Hindlimb muscle (tissue), 1 donor: ENCODE data around the gene PTPRN2. TPM values are rescaled to one million over a fixed set of nuclear protein-coding genes. Genes with fewer than 3 reads are reported as not detected.
A peak's percentile ranks its signal among the peaks of the same experiment; 100 is the strongest.
"Not testable (repeated sequence)": the region's sequence is repeated elsewhere in the genome, so short reads cannot be mapped to it uniquely, and the experiment has no call there.

Experiments
- DNase-seq: peaks from one replicate; pipeline ENCODE4 v3.0.0-alpha.2; 2013
- polyA plus RNA-seq: library from polyadenylated mRNA; unstranded; fragments of 120-200 nt; gene quantifications from one replicate; pipeline ENCODE4 v1.2.1, GENCODE V29; 2013; ENCODE audit not compliant: insufficient read length

PTPRN2 gene
- polyA plus RNA-seq, 1 donor = 2.0 TPM

DNA sequence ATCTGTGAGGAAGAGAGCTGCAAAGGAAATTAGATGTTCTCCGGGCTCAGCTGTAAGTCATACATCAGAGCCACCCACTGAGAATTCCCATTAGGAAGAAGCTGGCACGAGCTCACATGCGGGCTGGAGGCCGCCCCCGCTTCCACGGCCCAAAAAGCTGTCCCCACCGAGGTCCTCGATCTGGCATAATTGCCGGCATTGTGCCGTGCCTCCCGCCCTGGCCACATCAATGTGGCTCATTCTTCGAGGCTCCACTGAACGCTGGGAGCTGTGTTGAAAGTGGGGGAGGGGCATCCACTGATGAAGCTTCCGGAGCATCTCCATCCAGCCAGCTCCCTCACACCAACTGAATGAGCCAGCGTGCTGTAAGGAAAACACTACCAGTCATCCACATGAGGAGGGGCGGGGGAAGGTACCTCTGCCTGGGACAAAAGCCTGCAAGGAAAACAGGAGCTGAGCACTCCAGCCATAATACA lies 173.1 kb downstream of the PTPRN2 start:
- DNase-seq = peak; percentile 21

- no peak for DNase-seq
Measured at GRCh38 chr7:158414002-158414401, 173.6 kb downstream of the PTPRN2 start.

- DNase-seq = no peak
Measured at GRCh38 chr7:158411232-158411950, 176.2 kb downstream of the PTPRN2 start.

GRCh38 chr7:158410720-158411119 lies 176.9 kb downstream of the PTPRN2 start:
- no peak for DNase-seq

- no peak for DNase-seq
Measured at GRCh38 chr7:158409816-158410330, 177.8 kb downstream of the PTPRN2 start.

- no peak for DNase-seq
Measured at GRCh38 chr7:158409120-158409519, 178.5 kb downstream of the PTPRN2 start.

GRCh38 chr7:158408318-158408920 lies 179.2 kb downstream of the PTPRN2 start:
- DNase-seq = no peak

DNA sequence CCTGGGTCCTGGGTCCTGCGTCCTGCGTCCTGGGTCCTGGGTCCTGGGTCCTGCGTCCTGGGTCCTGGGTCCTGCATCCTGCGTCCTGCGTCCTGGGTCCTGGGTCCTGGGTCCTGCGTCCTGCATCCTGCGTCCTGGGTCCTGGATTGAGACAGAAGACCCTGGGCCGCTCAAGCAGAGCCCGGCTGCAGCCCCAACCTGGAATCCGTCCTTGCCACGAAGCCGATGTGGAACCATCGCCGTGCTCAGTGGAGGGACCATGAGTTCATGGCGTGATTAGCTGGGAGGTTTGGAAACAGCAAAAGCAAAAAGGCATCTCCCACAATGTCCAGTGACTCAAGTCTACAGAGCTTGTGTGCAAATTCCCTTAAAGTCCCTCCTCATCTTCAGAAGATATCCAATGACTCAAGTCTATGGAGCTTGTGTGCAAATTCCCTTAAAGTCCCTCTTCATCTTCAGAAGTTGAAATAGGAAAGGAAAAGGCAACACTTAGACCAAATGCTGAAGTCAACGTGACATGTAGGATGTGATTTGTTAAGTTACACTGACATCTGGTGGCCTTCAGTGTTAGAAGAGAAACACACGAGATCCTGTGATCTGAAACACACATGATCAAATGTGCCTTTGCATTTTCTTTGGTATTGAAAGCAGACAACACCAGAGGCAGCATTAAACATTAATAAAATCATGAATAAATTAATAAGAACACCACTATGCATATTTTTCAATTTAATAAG lies 179.9 kb downstream of the PTPRN2 start:
- peak; percentile 53 for DNase-seq

GRCh38 chr7:158406801-158407200 lies 180.8 kb downstream of the PTPRN2 start:
- DNase-seq = no peak

- DNase-seq = no peak
Measured at GRCh38 chr7:158406364-158406763, 181.3 kb downstream of the PTPRN2 start.

DNA sequence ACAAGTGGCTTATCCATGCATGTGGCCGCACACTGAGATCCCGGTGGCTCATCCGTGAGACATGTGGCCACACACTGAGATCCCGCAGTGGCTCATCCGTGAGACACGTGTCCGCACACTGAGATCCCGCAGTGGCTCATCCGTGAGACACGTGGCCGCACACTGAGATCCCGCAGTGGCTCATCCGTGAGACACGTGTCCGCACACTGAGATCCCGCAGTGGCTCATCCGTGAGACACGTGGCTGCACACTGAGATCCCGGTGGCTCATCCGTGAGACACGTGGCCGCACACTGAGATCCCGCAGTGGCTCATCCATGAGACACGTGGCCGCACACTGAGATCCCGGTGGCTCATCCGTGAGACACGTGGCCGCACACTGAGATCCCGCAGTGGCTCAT lies 181.9 kb downstream of the PTPRN2 start:
- not testable (repeated sequence) for DNase-seq

DNA sequence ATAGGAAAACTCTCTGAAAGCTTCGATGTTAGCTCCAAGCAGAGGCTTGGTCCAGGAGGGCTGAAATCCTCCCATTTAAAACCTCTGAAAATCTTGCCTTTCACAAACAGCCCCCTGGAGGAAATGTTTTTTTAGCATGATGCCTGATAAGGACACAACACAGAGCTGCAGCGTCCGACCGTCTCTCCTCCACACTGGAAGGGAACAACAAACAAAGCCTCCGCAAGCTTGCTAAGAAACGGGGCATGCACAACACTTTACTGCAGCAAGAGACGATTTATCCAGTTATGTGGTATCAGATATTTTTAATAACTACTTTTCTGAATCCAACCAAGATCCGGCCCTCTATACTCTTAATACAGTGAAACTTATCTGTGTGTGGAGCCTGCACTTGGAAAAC lies 182.3 kb downstream of the PTPRN2 start:
- no peak for DNase-seq

DNA sequence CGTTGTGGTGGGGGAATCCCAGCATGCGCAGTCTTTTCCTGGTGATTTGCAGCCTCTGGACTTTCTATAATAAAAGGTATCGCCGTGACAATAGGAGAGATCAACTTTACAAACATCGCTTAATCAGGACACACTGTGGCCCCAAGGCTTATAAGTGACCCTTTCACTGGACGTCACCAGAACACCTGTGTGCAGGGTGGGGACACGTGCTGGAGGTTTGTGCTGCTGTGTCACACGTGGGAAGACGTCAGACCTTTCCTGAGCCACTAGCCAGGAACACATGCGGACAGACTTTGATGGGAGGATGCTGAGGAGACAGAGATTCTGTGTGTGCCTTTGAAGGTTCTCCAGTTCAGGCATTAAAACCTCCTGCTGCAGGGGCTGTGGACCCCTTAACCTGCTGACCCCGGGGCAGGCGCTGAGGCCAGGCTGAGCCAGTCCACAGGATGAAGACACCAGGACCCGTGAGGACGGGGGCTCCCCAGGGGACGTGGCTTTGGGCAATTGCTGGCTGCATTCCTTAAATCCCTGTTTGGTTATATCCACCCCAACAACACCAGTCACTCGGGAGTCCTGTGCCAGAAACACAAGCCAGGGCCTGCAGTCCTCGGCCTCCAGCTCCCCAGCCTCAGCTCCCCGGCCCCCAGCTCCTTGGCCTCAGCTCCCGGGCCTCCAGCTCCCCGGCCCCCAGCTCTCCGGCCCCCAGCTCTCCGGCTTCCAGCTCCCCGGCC lies 183.4 kb downstream of the PTPRN2 start:
- no peak for DNase-seq

DNA sequence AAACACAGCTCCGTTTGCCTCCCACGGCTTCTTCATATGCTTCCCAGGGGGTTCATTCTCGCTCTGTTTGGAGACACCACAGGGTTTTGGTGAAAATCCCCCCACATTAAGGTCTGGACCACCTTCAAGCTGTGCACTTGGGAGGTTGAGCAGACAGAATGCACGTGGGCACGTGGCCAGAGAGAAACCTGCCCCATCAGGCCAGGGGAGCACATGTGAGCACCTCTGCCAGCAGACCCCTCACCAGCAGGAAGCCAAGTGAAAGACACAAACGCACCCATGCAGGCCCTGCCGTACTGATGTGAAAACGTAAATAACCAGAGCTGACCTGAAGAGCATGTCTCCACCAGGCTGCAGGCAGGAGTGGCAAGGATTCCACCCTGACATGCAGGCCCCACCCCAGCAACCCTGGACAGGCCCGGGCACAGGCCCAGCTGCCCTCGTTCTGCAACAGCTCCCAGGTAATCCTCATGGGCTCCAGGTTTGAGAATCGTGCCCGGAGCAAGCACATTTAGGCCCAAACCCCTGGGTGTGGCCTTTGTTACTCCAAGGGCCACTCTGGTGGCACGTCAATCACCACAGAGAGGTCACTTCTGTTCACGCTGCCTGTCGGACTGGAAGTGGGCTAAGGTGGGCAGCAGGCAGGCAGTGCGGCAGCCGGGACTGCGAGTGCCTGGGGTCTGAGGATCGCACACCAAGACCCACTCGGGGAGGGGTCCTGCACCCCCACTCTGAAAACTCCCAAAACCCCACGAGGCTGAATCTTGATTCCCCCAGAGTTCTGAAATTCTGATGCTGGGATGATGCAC lies 184.4 kb downstream of the PTPRN2 start:
- no peak for DNase-seq

GRCh38 chr7:158402471-158402870 lies 185.2 kb downstream of the PTPRN2 start:
- DNase-seq = no peak

DNA sequence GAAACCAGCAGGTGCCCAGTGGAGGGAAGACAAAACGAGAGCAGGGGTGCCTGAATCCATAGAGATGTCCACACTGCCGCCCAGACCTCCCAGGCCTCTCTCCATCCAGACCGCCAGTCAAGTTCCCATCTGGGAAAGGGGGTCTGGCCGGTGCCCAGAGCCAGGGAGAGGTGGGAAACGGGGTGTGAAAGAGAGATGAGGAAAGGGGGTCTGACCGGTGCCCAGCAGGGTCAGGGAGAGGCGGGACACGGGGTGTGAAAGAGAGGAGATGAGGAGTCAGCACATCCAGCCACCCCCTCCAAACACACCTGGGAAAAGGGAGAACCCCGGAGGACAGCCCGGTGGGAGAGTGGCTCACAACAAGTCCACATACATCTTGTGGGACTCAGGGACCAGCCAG lies 185.8 kb downstream of the PTPRN2 start:
- no peak for DNase-seq

- no peak for DNase-seq
Measured at GRCh38 chr7:158401295-158401694, 186.3 kb downstream of the PTPRN2 start.

- DNase-seq = no peak
Measured at GRCh38 chr7:158400601-158401225, 186.9 kb downstream of the PTPRN2 start.

DNA sequence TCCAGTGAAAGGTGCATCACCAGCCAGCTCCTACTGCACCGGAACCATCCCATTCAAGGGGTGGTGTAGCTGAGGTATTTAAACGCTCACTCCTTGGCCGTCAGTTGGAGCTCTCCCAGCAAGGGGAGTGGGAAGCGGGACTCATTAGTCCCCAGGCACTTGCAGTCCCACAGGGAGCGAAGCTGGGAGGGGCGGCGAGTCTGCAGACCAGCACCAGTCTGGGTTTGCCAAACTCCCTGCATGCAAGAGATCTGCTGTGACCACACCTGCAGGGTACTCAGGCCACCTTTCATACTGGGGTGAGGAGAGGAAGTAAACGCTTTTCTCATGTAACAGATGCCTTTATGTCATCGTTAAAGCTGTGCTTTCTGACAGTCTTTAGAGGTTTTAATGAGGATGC lies 187.9 kb downstream of the PTPRN2 start:
- no peak for DNase-seq

- no peak for DNase-seq
Measured at GRCh38 chr7:158398750-158399149, 188.9 kb downstream of the PTPRN2 start.

DNA sequence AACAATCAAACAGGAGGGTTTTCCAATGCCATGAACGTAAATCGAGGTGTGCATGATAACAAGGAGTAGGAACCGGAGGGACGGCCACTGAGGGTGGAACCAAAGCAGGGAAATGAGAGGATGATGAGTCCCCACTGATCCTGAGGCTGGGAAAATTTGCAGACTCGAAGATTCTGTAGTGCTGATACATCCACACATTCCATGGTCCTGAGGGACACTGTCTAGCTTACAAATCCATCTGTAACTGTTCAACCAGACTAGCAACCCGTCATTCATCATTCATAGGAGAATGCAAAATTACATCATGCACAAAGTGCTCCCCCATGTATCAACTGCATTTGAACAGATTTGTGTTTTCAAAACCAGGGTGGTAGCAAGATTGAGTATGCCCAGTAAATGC lies 189.7 kb downstream of the PTPRN2 start:
- no peak for DNase-seq
